NCI-H446 treated with DMSO at 0.1 percent for 48 hours (cell line): Measurements from ENCODE around the gene SPTSSB.

Experiments
- DNase-seq: peaks from one replicate; lab custom pipeline; 2025; lab: John Stamatoyannopoulos, UW

The SPTSSB gene

DNA sequence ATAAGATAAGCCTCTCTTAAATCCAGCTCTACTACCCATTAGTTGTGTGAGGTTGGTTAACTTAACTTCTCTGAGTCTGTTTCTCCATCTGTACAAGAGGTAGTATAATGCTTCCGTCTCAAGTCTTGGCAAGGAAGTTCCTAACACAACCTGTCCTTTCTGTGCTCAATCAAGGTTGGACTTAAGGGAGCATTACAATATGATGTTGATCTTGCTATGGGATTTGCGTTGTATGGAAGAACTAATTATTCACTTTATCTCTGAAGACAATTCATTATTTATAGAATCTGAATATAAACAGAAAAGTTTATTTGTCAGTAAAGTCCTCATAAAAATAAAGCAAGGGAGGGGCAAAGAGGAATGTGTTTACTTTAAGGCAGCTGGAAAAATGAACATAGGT, 18.9 kb upstream of the SPTSSB start:
- DNase-seq, result no peak

GRCh38 chr3:161389445-161390035, 18.2 kb upstream of the SPTSSB start:
- DNase-seq, result no peak

DNA sequence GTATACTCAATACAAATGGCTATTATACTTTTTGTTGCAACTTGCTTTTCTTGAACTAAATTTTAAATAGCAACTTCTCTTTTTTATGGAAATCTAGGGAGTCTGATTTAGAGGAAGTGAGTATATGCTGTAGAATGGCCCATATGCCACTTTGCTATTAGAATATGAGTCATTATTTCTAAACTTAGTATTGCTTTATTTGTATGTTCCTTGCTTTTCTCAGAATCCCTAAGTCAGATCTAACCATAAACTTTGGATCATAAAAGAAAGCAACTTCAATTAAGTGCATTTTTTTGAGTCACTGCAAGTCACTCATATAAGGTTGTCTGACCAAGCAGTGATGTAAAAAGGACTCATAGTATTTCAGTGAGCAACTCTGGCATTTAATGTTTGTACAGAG, 17.5 kb upstream of the SPTSSB start:
- no peak for DNase-seq

DNA sequence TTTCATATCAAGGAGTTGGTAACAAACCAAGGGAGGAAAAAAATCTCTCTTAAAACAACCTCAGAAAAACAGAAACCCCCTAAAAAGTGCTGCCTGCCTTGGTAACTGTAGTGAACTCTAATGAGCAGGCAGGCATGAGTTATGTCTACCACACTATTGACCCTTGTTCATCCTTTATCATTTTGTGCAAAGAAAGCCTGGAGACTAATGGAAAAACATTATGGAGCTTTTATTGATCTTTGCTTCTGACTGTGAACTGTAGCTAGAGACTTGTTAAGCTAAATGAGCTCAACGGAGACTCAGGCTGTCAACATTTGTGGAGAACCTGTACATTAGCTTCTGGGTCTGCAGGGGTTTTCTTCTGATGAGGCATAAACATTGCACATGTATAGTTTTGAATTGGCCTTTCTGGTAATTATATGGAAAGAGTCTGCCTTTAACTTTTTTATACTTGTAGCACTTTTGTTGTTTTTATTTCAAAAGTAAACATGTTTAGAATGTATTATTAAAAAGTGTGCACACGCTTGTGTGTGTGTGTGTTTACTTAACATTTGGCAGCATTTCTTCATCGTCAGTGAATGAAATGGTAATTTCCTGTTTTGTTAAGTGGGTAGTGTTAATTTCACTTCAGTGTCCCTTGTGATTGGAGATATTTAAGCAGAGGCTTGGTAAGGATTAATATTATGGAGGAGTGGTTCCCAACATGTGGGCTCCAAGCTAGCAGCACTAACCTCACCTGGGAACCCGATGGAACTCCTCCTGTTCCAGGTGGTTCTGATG, 15.9 kb upstream of the SPTSSB start:
- DNase-seq, result no peak

DNA sequence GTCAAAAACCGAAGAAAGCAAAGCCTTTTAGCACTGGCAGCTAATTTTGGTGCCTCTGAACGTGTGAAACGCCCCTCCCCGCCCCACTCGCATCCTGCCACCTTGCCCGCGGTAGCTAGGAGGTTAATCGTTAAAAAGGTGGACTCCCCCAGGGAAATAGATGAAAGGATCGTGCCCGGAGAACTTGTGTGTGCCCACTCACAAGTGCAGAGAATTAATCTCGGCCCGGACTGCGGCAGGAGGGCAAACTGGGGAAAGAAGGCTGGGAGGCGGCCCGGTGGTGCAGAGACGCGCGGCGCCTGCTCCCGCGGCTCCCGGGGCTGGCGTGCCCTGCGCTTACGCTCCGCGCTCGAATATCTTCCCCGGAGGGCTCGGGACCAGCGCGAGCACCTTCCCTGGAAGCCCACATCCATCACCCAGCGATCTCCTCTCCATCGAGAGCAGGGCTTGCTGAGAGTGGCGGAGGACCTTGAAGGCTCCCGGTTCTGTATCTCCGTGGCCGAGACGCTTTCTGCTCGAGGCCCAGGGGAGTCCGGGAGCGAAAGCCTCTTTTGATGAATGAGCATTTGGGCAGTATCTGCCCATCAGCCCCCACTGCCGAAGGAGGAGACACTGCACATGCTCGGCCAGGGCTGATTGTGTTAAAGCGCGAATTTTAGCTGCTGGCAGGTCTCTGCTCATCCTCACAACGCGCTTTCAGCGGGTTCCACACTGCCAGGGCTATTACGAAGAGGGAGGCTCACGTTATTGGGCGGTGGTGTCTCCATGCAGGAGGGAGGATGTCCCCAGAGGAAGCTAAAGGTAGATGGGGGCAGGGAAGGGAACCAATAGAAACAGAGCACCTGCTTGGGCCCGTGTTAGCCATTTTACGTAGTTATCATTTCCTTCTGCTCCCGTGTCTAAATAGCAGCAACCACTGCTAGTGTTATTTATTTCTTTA, 1.3 kb upstream of the SPTSSB start:
- no peak for DNase-seq

DNA sequence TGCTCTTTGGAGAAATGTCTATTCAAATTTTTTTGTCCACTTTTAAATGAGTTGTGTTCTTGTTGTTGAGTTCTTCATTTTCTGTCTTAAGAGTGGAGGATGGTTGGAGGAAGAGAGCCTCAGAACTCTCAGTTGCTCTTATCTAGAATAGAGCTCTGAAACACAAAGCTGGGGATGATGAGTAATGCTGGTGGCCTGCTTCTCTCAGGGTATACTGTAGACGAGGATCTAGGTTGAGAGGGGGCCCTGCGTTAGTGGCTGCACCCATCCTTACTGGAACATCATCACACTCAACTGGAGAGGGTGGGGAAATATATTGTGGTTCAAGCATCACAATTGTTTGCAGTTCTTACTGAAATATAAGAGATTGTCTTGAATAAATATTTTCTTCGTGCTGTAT, 1.8 kb downstream of the SPTSSB start:
- DNase-seq, result no peak

DNA sequence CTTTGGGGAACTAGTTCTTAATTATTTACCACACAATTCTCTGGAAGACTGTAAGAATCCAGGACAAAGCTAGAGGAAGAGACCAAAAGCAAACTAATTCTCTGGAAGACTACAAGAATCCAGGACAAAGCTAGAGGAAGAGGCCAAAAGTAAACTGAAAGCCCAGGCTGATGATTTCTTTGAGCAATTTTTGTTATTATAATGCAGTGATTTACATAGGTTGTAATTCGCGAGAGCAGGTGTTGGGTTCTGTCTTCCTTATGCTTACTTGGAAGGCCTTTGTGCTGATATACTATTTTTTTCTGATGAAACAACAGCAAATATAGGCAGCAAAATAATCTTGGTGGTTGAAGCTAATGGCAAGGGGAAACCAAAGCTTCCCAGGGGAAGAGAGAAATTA, 5.2 kb downstream of the SPTSSB start:
- DNase-seq, result no peak

GRCh38 chr3:161358488-161358887, 12.8 kb downstream of the SPTSSB start:
- no peak for DNase-seq

DNA sequence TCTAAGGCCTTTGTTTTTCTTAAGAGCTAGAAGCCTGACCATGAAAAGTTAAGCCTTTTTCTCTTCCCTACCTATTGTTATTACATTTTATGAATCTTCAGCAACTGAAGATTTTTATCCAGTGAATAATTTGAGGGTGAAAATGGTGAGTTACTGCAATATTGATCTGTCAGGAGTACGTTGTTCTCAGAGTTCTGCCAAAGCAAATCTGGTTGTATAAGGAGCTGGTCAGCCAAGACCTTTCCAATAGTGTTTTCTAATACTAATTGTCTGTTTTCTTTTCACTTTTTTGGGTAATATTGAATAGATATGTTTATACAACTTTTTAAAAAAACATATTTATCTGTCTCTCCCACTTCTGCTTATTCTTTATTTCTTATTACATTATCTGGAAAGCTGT, 15.0 kb downstream of the SPTSSB start:
- no peak for DNase-seq

GRCh38 chr3:161355508-161355907, 15.8 kb downstream of the SPTSSB start:
- no peak for DNase-seq

GRCh38 chr3:161354554-161354953, 16.8 kb downstream of the SPTSSB start:
- DNase-seq, result no peak

DNA sequence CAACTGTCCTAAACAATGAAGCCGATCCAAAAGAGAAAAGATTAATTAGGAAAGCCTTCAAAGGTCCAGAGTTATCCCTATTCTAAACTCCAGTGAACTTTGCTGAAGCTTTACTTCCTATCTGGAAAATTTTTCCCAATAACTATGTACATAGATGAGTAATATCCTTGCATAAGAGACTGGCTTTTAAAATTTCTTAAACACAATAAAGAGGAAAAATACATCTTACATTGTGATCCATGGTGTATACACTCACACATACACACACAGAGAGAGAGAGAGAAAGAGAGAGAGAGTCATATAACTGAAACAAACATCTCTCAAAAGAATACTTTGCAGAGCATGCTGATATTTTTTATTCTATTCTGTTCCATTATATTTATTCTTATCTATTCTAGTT, 20.0 kb downstream of the SPTSSB start:
- no peak for DNase-seq

- no peak for DNase-seq
Observed at GRCh38 chr3:161350916-161351315, 20.4 kb downstream of the SPTSSB start.

GRCh38 chr3:161349529-161350312, 21.6 kb downstream of the SPTSSB start:
- DNase-seq, result no peak

DNA sequence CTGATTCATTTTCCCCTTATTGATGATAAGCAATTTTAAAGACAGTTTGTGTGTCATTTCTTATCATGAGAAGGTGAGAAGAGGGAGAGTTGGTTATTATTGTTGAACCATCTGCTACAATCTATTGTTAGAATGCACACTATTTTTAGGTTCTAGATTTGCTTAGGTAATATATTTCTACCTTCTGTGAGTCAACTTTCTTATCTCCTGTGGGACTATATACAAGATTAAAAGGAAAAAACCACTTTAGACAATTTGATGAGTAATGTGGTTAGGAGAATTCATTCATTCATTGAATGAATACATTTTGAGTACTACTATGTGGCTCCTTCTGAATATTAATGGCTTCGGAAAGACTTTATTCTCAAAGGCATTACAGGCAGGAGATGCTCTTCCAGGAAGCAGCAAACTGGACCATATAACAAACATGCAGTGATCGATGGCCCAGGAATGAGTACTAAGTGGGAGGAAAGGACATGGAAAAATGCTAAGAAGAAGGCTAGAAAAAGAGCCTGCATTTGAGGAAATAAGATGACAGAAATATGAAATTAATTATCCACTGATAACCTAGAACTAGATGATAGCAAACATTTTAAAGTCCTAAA, 22.4 kb downstream of the SPTSSB start:
- no peak for DNase-seq

GRCh38 chr3:161347726-161348125, 23.6 kb downstream of the SPTSSB start:
- no peak for DNase-seq

GRCh38 chr3:161345023-161345422, 26.3 kb downstream of the SPTSSB start:
- no peak for DNase-seq

GRCh38 chr3:161343986-161344385, 27.3 kb downstream of the SPTSSB start:
- no peak for DNase-seq

GRCh38 chr3:161343540-161343939, 27.8 kb downstream of the SPTSSB start:
- DNase-seq, result no peak

- DNase-seq, result no peak
Observed at GRCh38 chr3:161342629-161343028, 28.7 kb downstream of the SPTSSB start.
